ENCODE data around the gene GPC3.
"Not testable (repeated sequence)": the region's sequence is repeated elsewhere in the genome, so short reads cannot be mapped to it uniquely, and the experiment has no call there.

The GPC3 gene

DNA sequence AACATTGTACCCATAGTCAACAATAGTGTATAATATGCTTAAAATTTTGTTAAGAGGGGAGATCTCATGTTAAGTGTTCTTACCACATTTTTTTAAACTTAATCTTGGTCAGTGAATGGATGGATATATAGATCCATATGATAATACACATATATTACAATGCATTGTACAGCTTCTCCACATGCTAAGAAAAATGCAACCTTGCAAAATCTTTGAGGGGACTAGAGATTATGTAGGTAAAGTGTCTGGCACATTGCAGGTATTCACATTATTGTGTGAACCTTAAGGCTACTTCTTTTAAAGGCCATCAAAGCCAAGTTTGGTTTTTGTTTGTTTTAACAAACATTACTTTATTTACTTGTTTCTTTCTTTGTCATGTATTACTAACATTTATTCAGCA, 10.4 kb upstream of the GPC3 start:
- DNase-seq (ENCODE audit: low read depth), result no peak

- peak; percentile 40 for DNase-seq (ENCODE audit: low read depth)
Observed at GRCh38 chrX:133994576-133994975, 9.2 kb upstream of the GPC3 start.

- no peak for DNase-seq (ENCODE audit: low read depth)
Observed at GRCh38 chrX:133992882-133993281, 7.5 kb upstream of the GPC3 start.

DNA sequence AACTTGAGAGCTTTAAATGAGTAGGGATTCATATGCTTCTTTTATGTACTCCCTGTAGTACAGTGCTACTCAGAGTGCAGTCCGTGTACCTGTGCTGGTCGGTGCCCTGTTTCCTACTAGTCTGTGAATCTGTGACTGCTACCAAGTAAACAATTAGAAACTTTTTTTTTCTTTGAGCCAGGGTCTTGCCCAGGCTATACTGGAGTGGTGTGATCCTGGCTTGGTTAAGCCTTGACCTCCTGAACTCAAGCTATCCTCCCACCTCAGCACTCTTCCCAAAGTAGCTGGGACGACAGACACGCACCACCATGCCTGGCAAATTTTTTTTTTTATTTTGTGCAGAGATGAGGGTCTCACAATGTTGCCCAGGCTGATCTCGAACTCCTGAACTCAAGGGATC, 6.4 kb upstream of the GPC3 start:
- no peak for DNase-seq (ENCODE audit: low read depth)

- DNase-seq (ENCODE audit: low read depth), result not testable (repeated sequence)
Observed at GRCh38 chrX:133991057-133991456, 5.7 kb upstream of the GPC3 start.

DNA sequence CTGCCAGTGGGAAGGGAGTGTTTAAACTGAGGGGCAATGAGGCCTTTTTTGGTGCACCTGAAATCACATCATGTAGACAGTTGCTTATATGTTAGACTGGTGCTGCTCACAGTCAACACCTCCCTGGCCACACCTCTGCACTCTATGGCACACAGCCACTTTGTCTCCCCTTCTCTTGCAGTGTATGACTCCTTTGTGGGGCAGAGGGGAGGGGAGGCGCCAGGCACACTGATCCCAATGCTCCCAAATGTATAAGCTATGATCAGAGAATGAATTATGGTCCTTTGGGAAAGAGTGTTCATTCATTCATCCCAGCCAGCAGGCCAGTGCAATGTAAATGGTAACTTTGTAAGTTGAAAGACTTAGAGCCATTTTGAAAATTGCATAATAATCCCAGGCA, 4.6 kb upstream of the GPC3 start:
- DNase-seq (ENCODE audit: low read depth), result no peak

DNA sequence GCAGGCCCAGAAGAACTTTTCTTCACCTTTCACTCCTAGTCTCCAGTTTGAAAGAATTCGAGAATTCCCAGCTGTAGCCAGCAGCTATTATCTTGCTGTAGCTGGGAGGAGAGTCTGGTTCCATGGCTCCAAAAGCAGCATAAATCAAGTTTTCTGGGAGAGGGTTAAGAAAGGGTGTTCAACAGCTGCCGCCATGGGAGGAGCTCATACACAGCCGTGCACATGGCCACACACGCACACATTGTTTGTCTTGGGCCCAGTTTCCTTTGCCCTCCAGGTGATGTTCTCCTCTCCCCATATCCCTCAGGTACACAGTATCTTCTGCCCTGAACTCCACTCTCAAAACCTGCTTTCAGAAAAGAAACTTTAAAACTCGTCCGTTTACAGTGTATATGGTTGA, 4.1 kb upstream of the GPC3 start:
- no peak for DNase-seq (ENCODE audit: low read depth)

- no peak for DNase-seq (ENCODE audit: low read depth)
Observed at GRCh38 chrX:133988010-133988409, 2.6 kb upstream of the GPC3 start.

- DNase-seq (ENCODE audit: low read depth), result no peak
Observed at GRCh38 chrX:133987188-133987587, 1.8 kb upstream of the GPC3 start.

GRCh38 chrX:133985967-133986683, 731 bp upstream of the GPC3 start:
- DNase-seq (ENCODE audit: low read depth), result no peak

DNA sequence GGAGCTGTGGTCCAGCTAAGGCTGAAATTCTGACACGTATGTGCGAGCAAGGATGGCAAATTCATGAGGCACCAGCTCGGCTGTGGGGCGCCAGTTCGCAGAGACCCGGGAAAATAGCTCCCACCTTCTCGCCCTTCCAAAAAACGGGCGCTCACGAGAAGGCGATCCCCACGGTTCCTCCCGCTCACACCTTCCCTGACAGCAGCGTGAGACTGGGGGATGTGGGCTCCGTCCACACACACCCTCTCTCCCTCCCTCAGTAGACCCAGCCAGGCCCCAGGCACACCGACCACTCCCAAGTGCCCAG, 584 bp downstream of the GPC3 start:
- DNase-seq (ENCODE audit: low read depth), result no peak

DNA sequence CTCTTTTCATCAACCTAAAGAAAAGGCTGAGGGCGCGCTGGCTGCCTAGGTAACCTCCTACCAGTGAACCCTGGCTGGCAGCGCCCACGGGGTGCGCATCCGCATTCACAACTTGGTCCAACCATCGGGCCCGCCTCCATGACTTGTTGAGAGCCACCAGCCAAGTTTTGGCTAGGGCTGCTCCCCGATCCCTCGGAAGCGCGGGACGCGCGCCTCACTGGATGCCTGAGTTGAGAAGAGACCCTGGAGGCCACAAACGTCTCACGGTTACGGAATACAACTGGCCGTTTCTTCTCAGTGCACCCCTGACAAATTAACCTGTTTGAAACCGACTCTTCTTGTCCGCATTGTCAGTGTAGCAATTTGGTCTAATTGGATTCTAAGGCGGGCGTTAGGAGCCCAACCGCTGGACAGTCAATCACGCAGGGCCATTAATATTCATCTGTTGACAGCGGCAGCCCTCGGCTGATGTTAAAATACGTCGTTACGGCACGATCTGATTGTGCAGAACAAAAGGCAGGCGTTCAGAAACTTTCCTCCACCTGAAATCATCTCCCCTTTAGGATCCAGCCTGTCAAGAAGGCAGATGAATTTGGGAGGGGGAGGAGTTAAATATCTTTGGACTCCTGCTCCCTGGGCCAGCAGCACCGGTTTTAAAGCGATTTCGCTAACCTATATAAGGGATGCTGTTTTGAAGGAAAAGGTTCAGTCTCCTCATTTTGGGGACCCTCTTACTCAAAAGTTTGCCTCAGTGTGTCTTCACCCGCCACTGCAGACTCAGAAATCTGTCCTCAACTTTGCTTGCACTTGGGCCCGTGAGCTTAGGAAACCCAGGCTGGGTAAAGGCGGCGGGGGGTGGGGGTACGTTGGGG, 1.2 kb downstream of the GPC3 start:
- no peak for DNase-seq (ENCODE audit: low read depth)

- DNase-seq (ENCODE audit: low read depth), result no peak
Observed at GRCh38 chrX:133983256-133983973, 2.0 kb downstream of the GPC3 start.

DNA sequence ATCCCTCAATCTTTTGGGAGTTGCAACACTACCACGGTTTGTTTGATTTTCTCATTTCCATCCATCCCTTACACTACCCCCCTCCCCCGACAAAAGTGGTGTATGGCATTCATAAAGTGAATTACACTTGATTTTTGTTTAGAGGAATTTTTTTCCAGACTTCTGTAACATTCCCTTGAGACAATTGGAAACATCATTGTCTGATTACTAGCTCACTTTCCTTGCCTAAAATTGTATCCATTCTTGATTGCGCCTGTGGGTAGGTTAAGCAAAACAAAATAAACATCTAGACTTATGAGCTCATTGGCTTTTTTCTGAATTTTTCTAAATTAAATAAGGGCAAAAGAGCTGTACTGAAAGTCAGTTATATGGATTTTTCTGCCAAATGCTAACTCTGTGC, 3.5 kb downstream of the GPC3 start:
- DNase-seq (ENCODE audit: low read depth), result no peak

GRCh38 chrX:133980832-133981588, 4.4 kb downstream of the GPC3 start:
- no peak for DNase-seq (ENCODE audit: low read depth)

- peak; percentile 56 for DNase-seq (ENCODE audit: low read depth)
Observed at GRCh38 chrX:133980406-133980805, 5.0 kb downstream of the GPC3 start.

GRCh38 chrX:133979641-133980230, 5.7 kb downstream of the GPC3 start:
- no peak for DNase-seq (ENCODE audit: low read depth)

GRCh38 chrX:133973704-133974103, 11.7 kb downstream of the GPC3 start:
- DNase-seq (ENCODE audit: low read depth), result no peak

DNA sequence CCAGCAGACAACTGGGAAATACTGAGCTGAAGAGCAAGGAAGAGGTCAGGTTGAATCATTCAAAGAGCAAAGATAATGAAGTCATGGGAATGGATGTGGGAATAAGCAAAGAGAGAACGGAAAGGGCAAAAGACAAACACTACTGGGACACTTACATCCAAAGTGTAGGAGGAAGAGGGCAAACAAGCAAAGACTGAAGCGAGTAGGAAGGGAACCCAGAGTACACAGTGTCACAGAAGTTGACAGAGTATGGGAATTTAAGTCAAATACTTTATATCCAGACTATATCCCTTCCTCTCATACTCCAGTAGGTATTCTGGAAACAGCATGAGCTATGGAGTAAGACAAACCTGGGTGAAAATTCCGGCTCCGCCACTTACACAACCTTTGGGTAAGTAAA, 12.5 kb downstream of the GPC3 start:
- DNase-seq (ENCODE audit: low read depth), result no peak

DNA sequence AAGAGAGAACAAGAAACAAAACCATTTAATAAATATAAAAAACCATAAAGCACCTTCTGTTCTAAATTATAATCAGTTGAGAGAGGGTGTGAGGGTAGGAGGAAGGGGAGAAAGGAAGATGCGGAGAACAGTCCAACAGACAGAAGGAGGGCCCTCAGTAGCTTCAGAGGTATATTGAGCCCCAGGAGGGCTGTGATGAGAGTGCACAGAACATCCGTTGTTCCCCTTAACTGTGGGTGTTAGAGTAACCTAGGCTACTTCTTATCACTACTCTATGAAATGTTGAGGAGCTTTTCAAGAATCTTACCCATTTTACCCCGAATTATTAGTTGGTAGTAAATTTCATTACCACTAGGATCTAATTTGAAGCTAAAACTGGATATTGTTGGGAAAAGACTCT, 13.8 kb downstream of the GPC3 start:
- DNase-seq (ENCODE audit: low read depth), result no peak

DNA sequence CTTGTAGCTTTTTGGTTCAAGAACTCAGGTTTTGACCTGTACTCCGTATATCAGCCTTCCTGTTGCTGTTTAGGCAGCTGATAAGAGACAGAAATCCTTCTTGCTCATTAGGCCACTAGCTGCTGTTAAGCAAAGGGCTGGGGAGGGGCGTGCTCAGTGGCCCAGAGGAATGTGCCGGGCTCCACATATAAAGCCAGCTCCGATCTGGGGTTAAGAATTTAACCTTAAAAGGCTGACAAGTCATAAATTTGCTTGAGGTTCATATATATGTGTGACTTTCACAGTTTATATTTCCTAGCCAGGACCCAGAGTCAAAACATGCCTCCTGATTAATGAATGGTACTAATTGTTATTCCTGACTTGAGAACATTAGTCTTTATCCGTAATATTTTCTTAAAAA, 15.3 kb downstream of the GPC3 start:
- no peak for DNase-seq (ENCODE audit: low read depth)

DNA sequence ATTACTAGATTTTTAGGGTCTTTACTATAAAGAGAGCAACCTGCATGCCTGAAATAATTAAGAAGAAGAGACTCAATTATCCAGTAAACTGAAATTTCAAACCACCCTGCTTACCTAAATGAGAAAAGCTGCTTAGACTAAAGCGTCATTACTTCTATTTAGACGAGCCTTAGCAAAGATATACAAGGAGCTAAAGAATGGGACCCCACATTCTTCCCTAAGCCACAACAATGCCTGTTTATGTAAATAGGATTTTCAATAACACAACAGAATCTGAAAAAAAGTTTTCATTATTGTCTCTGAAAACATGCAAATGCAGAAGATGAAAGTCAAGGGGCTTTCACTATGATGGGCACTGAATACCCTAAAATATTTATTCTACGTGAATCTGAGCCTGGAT, 16.2 kb downstream of the GPC3 start:
- DNase-seq (ENCODE audit: low read depth), result no peak
